ENCODE measurements around the gene TENM4. TPM values are rescaled to one million over a fixed set of nuclear protein-coding genes. Genes with fewer than 3 reads are reported as not detected.

The TENM4 gene
- total and polyA plus RNA-seq, 2 of the 13 experiments (the other 11 are each of a cell fraction or from before 2014, with no cell fraction given), result not detected

DNA sequence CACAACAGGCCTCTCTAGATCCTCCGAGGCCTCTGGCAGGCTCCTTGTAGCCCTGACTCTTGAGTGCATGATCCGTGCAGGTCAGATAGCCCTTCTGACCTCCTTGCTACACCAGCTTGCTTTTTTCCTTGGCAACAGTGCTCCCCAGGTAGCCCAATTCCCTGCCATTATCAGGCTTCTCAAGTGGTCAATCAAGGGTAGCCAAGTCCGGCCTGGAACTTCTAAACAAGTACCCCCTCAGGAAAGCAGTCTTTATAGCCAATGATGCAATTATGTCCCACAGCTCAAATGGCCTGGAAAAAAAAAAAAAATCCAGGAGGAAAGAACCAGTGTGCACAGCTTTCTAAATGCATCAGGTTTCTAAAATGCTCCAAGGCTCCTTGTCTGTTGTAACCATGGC, 59.8 kb downstream of the TENM4 start:
- Histone ChIP-seq H3K9ac (ENCODE audit: insufficient read depth, low read depth, low read length) (no peak overlapping the region), H4K20me1 (ENCODE audit: insufficient read depth, low read length) (no peaks in the 10 kb centered on the region), H3K27ac (ENCODE audit: extremely low read length, insufficient read depth, low read length) (no peak overlapping the region), H3K4me1 (ENCODE audit: insufficient read depth, low read length) (no peaks in the 10 kb centered on the region), H2AFZ (ENCODE audit: low read length) (no peak overlapping the region), H3K27me3 (ENCODE audit: control insufficient read depth in 1 of 2, insufficient read depth in 2 of 2, low read length in 2 of 2) (0 out of 5 replicates have a peak, but pooled peaks cover 0 to 2% of the 10 kb centered on the region in 2 experiments), H3K9me3 (ENCODE audit: low read length) (no peaks in the 10 kb centered on the region), H3K79me2 (ENCODE audit: insufficient read depth, low read length) (no peaks in the 10 kb centered on the region), H3K4me2 (ENCODE audit: low read depth, low read length) (no peak overlapping the region), H3K4me3 (replicated peaks in 1 of 3; ENCODE audit: insufficient read depth in 1 of 3, low read depth in 2 of 3, low read length in 3 of 3) (no peak overlapping the region), H3K36me3 (replicated peaks in 1 of 2; ENCODE audit: control insufficient read depth in 1 of 2, insufficient read depth in 2 of 2, low read length in 2 of 2) (no peaks in the 10 kb centered on the region)
- ATAC-seq (no peak), FAIRE-seq (no peak), DNase-seq (ENCODE audit: low spot score) (no peak)
- ChIA-PET CTCF (ENCODE audit: low intra/inter-chr PET ratio, low total read pairs) (no interaction called here), POLR2A (no interaction called here)
- WGBS (ENCODE audit: low lambda C conversion rate), result 7% methylated on average over 3 of the region's 3 CpGs
- no TSS peak for BruUV-seq (replicated peaks)
- TF ChIP-seq U2AF1 (optimal IDR thresholded peaks at IDR 0.05; ENCODE audit: low read depth, low read length) (no peak), CEBPG (CRISPR knock-in tag; IDR thresholded peaks at IDR 0.05) (no peak), ARNTL (CRISPR knock-in tag; IDR thresholded peaks at IDR 0.05) (no peak), ZNF746 (CRISPR knock-in tag; IDR thresholded peaks at IDR 0.05) (no peak), HNRNPLL (IDR thresholded peaks at IDR 0.05; ENCODE audit: low read depth, low read length, poor library complexity, severe bottlenecking) (no peak), ZMYM4 (CRISPR knock-in tag; IDR thresholded peaks at IDR 0.05) (no peak), NFIC (IDR thresholded peaks at IDR 0.05; ENCODE audit: low read length) (no peak), ZNF383 (CRISPR knock-in tag; IDR thresholded peaks at IDR 0.05; ENCODE audit: borderline replicate concordance) (no peak), ZNF180 (CRISPR knock-in tag; IDR thresholded peaks at IDR 0.05; ENCODE audit: borderline replicate concordance, low read depth) (no peak), ZBTB42 (CRISPR knock-in tag; IDR thresholded peaks at IDR 0.05) (no peak), RNF2 (conservative IDR thresholded peaks at IDR 0.05; ENCODE audit: low read depth) (no peak), HDAC2 (CRISPR knock-in tag; IDR thresholded peaks at IDR 0.05) (no peak), ELF1 (CRISPR knock-in tag; IDR thresholded peaks at IDR 0.05) (no peak), FIP1L1 (IDR thresholded peaks at IDR 0.05; ENCODE audit: borderline replicate concordance, insufficient read depth, low read depth, low read length) (no peak), NKX3-1 (CRISPR knock-in tag; IDR thresholded peaks at IDR 0.05) (no peak), GABPA (IDR thresholded peaks at IDR 0.05; ENCODE audit: low read depth, low read length) (no peak), GABPA (CRISPR knock-in tag; IDR thresholded peaks at IDR 0.05; ENCODE audit: low read depth) (no peak), TCF12 (IDR thresholded peaks at IDR 0.05) (no peak), TCF12 (CRISPR knock-in tag; IDR thresholded peaks at IDR 0.05) (no peak), ZNF18 (CRISPR knock-in tag; IDR thresholded peaks at IDR 0.05; ENCODE audit: insufficient replicate concordance) (no peak)
- TF ChIP-seq, protein P1, sequence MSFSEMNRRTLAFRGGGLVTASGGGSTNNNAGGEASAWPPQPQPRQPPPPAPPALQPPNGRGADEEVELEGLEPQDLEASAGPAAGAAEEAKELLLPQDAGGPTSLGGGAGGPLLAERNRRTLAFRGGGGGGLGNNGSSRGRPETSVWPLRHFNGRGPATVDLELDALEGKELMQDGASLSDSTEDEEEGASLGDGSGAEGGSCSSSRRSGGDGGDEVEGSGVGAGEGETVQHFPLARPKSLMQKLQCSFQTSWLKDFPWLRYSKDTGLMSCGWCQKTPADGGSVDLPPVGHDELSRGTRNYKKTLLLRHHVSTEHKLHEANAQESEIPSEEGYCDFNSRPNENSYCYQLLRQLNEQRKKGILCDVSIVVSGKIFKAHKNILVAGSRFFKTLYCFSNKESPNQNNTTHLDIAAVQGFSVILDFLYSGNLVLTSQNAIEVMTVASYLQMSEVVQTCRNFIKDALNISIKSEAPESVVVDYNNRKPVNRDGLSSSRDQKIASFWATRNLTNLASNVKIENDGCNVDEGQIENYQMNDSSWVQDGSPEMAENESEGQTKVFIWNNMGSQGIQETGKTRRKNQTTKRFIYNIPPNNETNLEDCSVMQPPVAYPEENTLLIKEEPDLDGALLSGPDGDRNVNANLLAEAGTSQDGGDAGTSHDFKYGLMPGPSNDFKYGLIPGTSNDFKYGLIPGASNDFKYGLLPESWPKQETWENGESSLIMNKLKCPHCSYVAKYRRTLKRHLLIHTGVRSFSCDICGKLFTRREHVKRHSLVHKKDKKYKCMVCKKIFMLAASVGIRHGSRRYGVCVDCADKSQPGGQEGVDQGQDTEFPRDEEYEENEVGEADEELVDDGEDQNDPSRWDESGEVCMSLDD (CRISPR knock-in tag; IDR thresholded peaks at IDR 0.05; ENCODE audit: borderline replicate concordance), result no peak
- TF ChIP-seq, protein P2, sequence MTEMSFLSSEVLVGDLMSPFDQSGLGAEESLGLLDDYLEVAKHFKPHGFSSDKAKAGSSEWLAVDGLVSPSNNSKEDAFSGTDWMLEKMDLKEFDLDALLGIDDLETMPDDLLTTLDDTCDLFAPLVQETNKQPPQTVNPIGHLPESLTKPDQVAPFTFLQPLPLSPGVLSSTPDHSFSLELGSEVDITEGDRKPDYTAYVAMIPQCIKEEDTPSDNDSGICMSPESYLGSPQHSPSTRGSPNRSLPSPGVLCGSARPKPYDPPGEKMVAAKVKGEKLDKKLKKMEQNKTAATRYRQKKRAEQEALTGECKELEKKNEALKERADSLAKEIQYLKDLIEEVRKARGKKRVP (CRISPR knock-in tag; IDR thresholded peaks at IDR 0.05), result no peak
- intact Hi-C loops (cut with micrococcal nuclease; ENCODE audit: unreplicated experiment), result no loop called here
- in situ Hi-C loops (cut with HindIII; ENCODE audit: extremely low pct_ligation_motif_present, low pct_unique_long_range_greater_than_20kb), result no loop called here

Data from HepG2 (cell line).